HG03565 (cell line): ENCODE data around the gene PRKACA.
A peak's percentile ranks its signal among the peaks of the same experiment; 100 is the strongest.

ENCODE experiments used
- ATAC-seq: cut with Tn5 transposase; IDR thresholded peaks from one replicate; pipeline ENCODE4 v1.9.1; 2021; ENCODE audit warnings: mild to moderate bottlenecking, moderate library complexity; ENCODE audit not compliant: unreplicated experiment

The PRKACA gene

DNA sequence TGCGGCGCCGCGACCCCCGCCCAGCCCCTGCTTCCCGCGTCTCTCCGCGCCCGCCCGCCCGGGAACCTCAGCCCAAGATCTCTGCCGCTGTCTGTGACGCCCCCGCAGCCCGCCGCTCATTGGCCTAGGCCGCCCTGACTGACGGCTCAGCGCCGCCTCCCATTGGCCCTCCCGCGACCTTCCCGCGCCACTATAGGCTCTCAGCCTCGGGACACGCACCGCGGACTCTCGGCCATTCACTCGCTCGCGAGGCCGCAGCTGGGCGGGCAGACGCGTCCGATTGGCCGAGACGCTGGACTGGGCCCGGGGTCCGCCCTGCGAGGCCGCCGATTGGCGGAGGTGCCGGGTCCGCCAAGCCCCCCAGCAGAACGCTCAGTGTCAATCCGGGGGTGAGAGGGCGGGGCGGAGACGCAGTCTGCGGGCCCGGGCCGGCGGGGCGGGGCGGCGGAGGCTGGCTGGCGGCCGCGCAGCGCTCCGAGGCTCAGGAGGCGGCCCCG, at the start of gene PRKACA:
TSS of gene PRKACA (minus strand) at position 95 of the 497 bp plus-strand sequence. CDS start 215 bp downstream, outside the sequence.
- ATAC-seq: peak; percentile 85

DNA sequence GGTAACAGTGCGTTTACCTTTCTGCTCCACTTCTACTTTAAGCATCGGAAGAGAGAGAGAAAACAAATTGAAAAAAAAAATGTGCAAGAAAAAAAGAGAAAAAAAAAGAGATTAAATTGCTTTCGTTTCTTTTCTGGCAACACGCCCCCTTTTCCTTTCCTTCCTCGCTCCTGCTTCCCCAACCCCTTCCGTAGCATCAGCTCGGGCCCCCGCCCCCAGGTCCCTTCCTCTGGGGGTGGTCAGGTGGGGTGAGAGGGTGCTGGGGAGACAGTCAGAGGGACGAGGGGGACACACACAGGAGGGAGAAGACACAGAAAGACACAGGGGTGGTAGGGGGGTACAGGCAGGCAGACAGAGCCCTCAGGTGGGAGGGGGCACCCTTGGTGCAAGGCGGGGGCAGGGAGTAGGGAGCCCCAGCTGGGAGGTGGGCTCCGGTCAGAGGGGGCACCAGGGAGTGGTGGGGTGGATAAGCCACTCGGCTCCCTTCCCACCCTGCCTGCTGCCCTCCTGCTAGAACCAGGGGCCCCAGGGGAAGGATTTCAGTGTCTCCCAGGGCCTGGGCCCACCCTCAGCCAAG, 49.5 kb upstream of the PRKACA start:
- no peak for ATAC-seq

- no peak for ATAC-seq
Observed at GRCh38 chr19:14165990-14166830, 48.6 kb upstream of the PRKACA start.

DNA sequence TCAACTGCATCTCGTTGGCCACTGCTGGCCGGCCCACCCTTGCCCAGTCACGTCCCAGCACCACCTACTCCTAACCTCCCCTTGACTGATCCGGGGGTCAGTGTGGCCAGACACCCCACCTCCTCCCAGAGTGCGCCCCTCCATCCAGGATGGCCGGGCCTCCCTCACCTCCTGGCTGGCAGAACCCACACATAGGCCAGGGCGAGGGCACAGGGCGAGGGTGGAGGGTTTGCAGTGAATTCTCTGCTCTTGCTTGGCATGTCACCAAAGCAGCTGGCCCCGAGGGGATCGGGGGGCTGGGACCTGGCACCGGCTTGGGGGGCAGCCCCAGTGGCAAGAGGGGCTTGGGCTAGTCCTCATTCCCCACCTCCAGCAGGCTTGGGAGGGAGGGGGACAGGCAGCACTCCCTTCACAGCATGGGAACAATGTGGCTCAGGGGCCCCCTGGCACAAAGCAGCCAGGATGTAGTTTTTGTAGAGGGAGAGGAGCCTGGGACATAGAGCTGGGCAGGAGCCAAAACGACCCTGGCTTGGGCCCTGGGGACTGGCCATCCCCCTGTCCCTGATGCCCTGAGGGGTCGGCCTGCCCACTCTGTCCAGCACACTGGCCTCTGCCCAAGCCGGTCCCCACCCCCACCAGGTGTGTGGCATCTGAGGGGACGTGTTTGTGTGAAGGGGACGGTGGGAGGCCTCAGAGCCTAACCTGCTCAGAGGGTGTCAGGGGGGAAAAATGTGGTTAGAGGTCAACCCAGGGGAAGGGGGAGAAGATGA, 47.3 kb upstream of the PRKACA start:
- no peak for ATAC-seq

- no peak for ATAC-seq
Observed at GRCh38 chr19:14164082-14164481, 46.5 kb upstream of the PRKACA start.

DNA sequence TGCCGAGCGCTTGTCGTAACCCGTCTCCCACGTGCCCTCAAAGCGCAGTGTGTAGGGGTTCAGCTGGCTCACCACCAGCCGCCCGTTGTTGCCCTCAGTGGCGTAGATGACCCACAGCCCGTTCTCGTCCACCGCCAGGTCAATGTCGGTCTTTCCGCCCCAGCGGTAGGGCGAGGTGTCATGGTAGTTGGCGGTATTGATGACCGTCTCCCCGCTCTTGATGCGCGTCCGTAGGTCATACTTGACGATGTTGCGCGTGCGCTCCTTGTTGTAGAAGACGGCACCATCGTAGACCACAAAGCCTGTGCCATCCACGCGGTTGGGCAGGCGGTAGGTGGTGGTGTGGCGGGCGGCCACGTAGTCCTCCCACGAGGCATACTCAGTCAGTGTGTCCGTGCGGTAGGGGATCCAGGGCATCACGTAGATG, 45.3 kb upstream of the PRKACA start:
- no peak for ATAC-seq

- ATAC-seq: no peak
Observed at GRCh38 chr19:14161305-14161704, 43.7 kb upstream of the PRKACA start.

DNA sequence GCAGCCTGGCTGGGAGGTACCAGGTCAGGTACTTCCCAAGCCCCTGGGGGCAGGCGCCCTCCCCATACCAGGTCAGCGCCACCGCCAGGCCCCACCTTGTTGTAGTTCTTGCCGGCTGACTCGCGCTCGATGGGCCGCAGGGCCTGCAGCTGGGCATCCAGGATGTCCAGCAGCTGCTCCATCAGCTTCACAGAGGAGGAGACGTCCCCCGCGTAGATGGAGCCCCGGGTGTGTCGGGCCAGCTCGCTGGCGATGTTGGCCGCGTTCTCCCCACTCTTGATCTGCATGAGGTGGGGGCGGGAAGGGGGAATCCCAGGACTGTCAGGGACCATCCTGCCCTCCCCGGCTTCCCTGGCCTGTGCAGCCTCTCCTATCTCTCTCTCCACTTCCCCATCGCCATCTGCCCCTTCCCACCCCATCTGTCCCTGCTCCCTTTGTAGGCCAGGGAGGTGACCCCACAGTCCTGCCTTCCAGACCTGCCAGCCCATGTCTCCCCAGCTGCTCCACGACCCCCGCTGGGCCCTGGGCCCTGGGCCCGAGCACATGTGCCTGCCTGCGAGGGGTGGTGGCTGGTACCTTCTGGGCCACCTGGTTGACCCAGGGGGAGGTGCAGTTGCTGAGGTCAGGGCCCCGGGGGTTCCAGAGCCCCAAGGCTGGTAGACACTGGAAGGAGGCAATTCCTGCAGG, 42.6 kb upstream of the PRKACA start:
- ATAC-seq: no peak

DNA sequence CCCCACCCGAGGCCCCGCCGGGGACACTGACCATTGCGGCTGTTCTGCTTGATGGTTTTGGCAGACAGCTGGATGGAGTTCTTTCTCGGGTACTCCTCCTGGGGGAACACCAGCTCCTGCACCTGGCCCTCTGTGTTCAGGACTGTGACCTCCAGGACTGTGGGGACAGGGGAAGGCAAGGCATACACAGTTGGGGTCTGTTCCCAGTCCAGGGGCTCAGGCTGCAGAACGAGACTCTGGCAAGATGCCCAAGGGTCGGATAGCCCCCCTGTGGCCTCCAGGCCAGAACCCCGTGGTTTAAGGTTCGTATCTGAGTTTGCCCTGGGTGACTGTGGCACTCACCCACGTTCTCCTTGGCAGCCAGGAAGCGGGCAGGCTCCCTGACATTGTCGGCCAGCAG, 41.5 kb upstream of the PRKACA start:
- ATAC-seq: no peak

GRCh38 chr19:14158276-14159023, 40.9 kb upstream of the PRKACA start:
- ATAC-seq: no peak

DNA sequence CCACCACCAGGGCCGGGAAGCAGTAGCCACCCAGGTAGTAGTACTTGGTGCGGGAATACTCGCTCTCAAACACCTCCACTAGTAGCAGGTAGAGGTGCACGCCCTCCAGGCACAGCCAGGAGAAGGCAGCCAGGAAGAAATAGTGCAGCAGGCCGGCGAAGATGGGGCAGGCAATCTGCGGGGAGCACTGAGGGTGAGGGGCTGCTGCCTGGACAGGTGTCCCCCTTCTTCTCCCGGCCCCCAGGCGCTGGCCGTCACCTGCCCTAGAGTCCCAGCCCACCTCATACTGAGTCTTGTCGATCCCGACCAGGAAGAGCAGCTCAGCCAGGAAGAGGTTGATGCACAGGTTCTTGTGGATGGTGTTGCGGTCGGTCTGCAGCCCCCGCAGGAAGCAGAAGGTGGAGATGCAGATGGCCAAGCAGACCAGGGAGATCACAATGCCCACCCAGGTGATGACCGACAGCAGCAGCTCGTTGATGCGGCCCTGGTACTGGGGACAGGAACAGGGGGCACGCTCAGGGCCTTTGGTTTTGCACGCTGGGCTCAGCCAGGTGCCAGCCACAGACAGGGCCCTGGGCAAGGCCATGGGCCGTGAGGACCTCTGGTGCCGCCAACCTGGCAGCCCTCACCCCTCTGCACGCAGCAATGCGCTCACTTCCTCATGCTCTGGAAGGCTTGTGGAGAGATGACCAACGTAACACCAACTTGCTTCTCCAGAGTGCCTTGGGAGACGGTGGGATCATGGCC, 39.6 kb upstream of the PRKACA start:
- ATAC-seq: no peak

DNA sequence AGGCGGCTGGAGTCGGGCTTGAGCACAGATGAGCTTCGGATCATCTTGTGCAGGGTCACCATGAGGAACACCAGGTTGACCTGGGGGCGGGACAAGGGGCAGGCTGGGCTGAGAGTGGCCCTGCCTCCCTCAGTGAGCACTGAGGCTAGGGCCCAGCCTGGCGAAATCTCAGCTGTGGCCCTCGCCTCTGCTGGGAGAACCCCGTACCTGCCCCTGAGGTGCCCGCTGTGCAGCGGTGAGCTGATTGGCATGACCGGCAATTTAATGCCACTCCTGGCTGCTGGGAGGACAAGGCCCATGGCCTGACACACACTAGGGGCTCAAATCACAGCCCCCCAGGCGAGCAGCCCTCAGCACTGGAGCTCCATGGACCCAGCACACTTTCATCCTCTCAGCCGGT, 38.6 kb upstream of the PRKACA start:
- no peak for ATAC-seq

- no peak for ATAC-seq
Observed at GRCh38 chr19:14155371-14155770, 37.8 kb upstream of the PRKACA start.

GRCh38 chr19:14152713-14153112, 35.2 kb upstream of the PRKACA start:
- no peak for ATAC-seq

DNA sequence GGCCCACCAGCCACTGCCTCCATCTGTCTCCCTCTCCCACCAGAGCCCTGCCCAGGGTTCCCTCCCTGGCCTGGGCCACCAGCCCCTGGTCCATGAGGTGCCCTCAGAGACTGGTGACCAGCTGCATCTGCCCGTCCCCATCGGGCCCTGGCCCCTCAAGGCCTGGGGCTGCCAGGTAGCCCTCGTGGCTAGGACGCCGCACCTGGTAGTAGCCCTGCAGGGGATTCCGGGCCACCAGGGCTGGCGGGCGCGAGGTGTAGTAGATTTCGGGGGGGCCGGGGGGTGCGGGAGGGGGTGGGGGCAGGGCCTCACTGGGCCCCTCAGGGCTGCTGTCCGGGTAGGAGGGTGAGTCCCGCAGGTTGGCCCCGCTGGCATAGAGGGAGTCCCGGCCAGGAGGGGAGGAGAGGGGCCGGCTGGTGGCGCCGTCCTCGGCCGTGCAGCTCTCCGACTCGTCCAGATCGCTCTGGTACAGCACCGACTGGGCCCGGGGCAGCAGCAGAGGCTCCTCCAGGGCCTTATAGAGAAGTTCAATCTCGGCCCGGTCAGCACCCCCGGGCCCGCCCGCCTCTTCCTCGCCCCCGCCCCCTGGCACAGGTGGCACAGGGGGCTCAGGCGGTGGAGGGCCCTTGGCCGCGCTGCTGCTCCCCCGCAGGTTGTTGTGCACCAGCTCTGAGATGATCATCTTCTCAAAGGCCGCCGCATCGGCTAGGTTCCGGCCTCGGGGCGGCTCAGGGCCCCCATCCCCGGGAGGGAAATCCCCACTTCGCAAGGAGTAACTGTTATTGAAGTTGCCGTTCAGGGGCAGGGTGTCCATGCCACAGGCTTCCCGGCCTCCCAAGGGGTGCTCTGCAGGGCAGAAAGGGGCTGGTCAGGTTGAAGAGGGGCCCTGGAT, 33.5 kb upstream of the PRKACA start:
- no peak for ATAC-seq

DNA sequence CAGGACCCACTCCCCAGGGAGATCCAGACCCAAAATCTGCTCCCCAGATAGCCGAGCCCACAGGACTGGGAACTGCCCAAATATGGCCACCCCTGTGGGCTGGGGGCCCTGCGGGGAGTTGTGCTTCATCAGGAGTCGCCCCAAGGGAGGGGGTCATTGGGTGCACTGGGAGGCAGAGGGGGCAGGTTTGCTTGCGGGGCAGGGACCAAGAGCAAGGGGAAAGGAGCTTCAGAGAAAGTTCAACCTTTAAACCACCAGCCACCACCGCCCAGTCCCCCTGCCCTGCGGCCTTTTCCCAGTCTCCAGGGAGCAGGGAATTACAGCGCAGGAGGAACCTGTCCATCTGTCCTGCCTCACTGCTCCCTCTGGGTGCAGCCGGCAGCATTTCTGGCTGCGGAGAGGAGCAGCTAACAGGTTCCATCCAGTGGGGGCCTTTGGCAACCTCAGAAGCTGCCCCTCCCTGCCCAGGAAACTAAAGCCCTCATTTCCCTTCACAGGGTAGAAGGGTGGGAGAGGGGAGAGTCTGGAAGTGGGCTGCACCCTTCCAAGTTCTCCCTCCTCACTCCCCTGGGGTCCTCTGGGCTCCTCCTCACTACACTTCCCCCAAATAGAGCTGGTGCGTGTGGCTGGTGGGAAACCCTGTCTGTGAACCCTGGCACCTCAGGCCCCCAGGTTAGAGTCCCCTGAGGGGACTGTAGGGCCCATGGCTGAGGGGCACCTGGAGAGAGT, 32.6 kb upstream of the PRKACA start:
- ATAC-seq: no peak

DNA sequence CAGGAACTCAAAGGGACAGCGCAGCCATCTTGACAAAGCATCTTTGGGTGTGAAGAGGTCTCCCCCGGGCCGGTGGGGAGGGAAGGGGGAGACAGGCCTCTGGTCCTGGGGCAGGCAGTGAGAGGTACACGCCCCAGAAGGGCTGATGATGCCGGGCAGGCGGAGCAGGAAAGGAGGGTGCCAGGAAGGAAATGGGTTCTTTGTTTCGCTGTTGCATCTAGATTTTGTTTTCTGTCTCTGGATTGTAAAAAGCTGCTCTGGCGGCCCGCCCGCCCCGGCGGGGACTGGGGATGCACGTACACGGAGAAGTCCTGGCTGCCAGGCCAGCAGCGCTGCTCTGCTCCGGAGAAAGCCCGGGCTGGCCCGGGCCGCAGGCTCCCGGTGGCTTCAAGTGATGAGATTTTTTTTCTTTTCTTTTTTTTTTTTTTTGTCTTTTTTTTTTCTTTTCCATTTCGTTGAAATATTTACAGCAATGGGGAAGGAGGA, 32.0 kb upstream of the PRKACA start:
- ATAC-seq: no peak
